ENCODE results near the gene EIF4E. TPM values are rescaled to one million over a fixed set of nuclear protein-coding genes. Genes with fewer than 3 reads are reported as not detected.

Gene EIF4E
- total RNA-seq, 5 donors from 2014 or later (not counting 1 experiment from before 2014, with no cell fraction given) = 39.4 to 60.6 (median 56.4) TPM

Other genes starting within 250 kb of the EIF4E start
- 10 to 100 TPM; 32.9 to 39.8 (median 39.2) TPM for gene METAP1, start 66.6 kb upstream of the EIF4E start, total RNA-seq
- gene ADH5, start 159.7 kb upstream of the EIF4E start, total RNA-seq = 10 to 100 TPM; 51.1 to 80.6 (median 70.5) TPM
- gene ADH4, start 215.2 kb upstream of the EIF4E start, total RNA-seq = under 1 TPM in 2 of 5 donors, not detected in 3; 0.33 to 0.64 TPM